Endothelial cell of umbilical vein (primary cell): Measurements from ENCODE around the gene IKZF4. TPM values are rescaled to one million over a fixed set of nuclear protein-coding genes. Genes with fewer than 3 reads are reported as not detected.

Experiments
- BruUV-seq: library from RNA; stranded (reverse); fragments of 400-500 nt; replicated peaks from 2 replicates; lab custom pipeline; 2021; lab: Mats Ljungman, UMichigan
- CTCF ChIA-PET: fragments of 300-600, 350-600 bp; sonication (Branson Sonifier 250); formaldehyde crosslinking; loops from one replicate; lab custom pipeline; 2021; ENCODE audit warnings: antibody characterized with exemption, inconsistent platforms; lab: Charles Lee
- POLR2A ChIA-PET: fragments of 300-600, 350-600 bp; sonication (Branson Sonifier 250); formaldehyde crosslinking; loops from one replicate; lab custom pipeline; 2021; ENCODE audit warnings: antibody characterized with exemption, inconsistent platforms; lab: Charles Lee
- DNase-seq: peaks from one replicate; pipeline ENCODE4 v3.0.0-alpha.2; 2011; ENCODE audit warnings: low read depth, low spot score
- FAIRE-seq: peaks from 2 replicates; lab custom pipeline; 2011; peaks lifted over from hg19 to GRCh38; lab: Jason Lieb, UNC
- H2AFZ ChIP-seq: 2 replicates; pipeline ENCODE4 v1.6.0; 2012; ENCODE audit warnings: low read depth, low read length, control low read depth, inconsistent platforms
- H3K27ac ChIP-seq: 2 replicates; pipeline ENCODE4 v1.5.1; 2011; ENCODE audit warnings: low read depth, mild to moderate bottlenecking, control low read depth, low read length, moderate library complexity; ENCODE audit not compliant: insufficient read depth
- H3K27me3 ChIP-seq, 2 experiments: 2 replicates each; pipeline versions ENCODE4 v1.6.0 to v1.6.1; 2011; ENCODE audit warnings: low read length in 2 of 2, mixed read lengths in 1 of 2; ENCODE audit not compliant: control insufficient read depth in 2 of 2, insufficient read depth in 2 of 2
- H3K36me3 ChIP-seq, 2 experiments: 2 replicates in 1 of 2; 3 replicates in 1 of 2; pipeline ENCODE4 v1.5.1; 2011; ENCODE audit warnings: low read length in 2 of 2, mild to moderate bottlenecking in 1 of 2, moderate library complexity in 1 of 2; ENCODE audit not compliant: control insufficient read depth in 2 of 2, insufficient read depth in 2 of 2; ENCODE audit errors: extremely low read depth in 1 of 2
- H3K4me1 ChIP-seq: 3 replicates; pipeline ENCODE4 v1.5.1; 2011; ENCODE audit warnings: mild to moderate bottlenecking, low read length; ENCODE audit not compliant: control insufficient read depth, insufficient read depth; ENCODE audit errors: extremely low read depth
- H3K4me2 ChIP-seq: 2 replicates; pipeline ENCODE4 v1.6.1; 2011; ENCODE audit warnings: low read length, control low read depth, mixed read lengths; ENCODE audit not compliant: insufficient read depth
- H3K4me3 ChIP-seq, 3 experiments: fragments of 200-600 bp in 1 of 3; sonication (generic), shearing (Covaris generic) in 1 of 3; replicated peaks in 1 of 3; 2 replicates each; pipeline ENCODE4 v1.5.1; 2011 to 2016; ENCODE audit warnings: control low read depth in 3 of 3, low read length in 3 of 3, mild to moderate bottlenecking in 2 of 3, inconsistent platforms in 1 of 3, low read depth in 1 of 3, moderate library complexity in 1 of 3; ENCODE audit not compliant: insufficient read depth in 1 of 3
- H3K79me2 ChIP-seq: 2 replicates; pipeline ENCODE4 v1.6.0; 2012; ENCODE audit warnings: low read length, inconsistent platforms; ENCODE audit not compliant: control insufficient read depth, insufficient read depth
- H3K9ac ChIP-seq: replicated peaks from 2 replicates; pipeline ENCODE3; 2011; ENCODE audit warnings: low read length, control low read depth; ENCODE audit not compliant: insufficient read depth; ENCODE audit errors: extremely low read depth
- H3K9me1 ChIP-seq: replicated peaks from 3 replicates; pipeline ENCODE4 v1.6.0; 2011; ENCODE audit warnings: mild to moderate bottlenecking, low read length; ENCODE audit not compliant: control insufficient read depth, insufficient read depth; ENCODE audit errors: extremely low read depth
- H3K9me3 ChIP-seq: replicated peaks from 2 replicates; pipeline ENCODE4 v1.5.1; 2012; ENCODE audit warnings: low read length, inconsistent platforms; ENCODE audit not compliant: control insufficient read depth, insufficient read depth
- H4K20me1 ChIP-seq: replicated peaks from 2 replicates; pipeline ENCODE3; 2011; ENCODE audit warnings: mild to moderate bottlenecking, low read length; ENCODE audit not compliant: control insufficient read depth, insufficient read depth; ENCODE audit errors: extremely low read depth
- CTCF ChIP-seq, 2 donors: IDR thresholded peaks; 1 replicate in 1 of 2; 2 replicates in 1 of 2; pipeline ENCODE4 v1.5.1; 2011; ENCODE audit warnings: low read length in 2 of 2, mild to moderate bottlenecking in 2 of 2, moderate library complexity in 2 of 2, control low read depth in 1 of 2, inconsistent platforms in 1 of 2, low read depth in 1 of 2; ENCODE audit not compliant: insufficient read depth in 1 of 2; ENCODE audit errors: extremely low read depth in 1 of 2
- EZH2 ChIP-seq: IDR thresholded peaks from 2 replicates; pipeline ENCODE4 v1.6.1; 2012; ENCODE audit warnings: borderline replicate concordance, low read depth, mild to moderate bottlenecking, moderate library complexity, low read length, inconsistent platforms; ENCODE audit not compliant: severe bottlenecking
- FOS ChIP-seq: IDR thresholded peaks from 2 replicates; pipeline ENCODE4 v1.6.1; 2011; ENCODE audit warnings: mild to moderate bottlenecking, low read length, moderate library complexity, borderline replicate concordance; ENCODE audit not compliant: insufficient read depth
- GATA2 ChIP-seq: IDR thresholded peaks from 2 replicates; pipeline ENCODE4 v1.7.0; 2011; ENCODE audit warnings: low read depth, mild to moderate bottlenecking, moderate library complexity, mixed read lengths, low read length; ENCODE audit not compliant: insufficient read length, insufficient read depth
- JUN ChIP-seq: IDR thresholded peaks from 2 replicates; pipeline ENCODE4 v1.6.1; 2011; ENCODE audit warnings: borderline replicate concordance, low read depth; ENCODE audit not compliant: insufficient read length, insufficient read depth
- MAX ChIP-seq: IDR thresholded peaks from 2 replicates; pipeline ENCODE4 v1.6.1; 2011; ENCODE audit not compliant: insufficient read depth, insufficient read length
- MYC ChIP-seq: IDR thresholded peaks from one replicate; pipeline ENCODE4 v1.6.1; 2011; ENCODE audit warnings: mild to moderate bottlenecking, low read depth, low read length
- POLR2A ChIP-seq: IDR thresholded peaks from 2 replicates; pipeline ENCODE4 v1.6.1; 2012; ENCODE audit warnings: low read depth, mild to moderate bottlenecking, control low read depth, low read length
- POLR2AphosphoS5 ChIP-seq: IDR thresholded peaks from 2 replicates; pipeline ENCODE4 v1.6.1; 2012; ENCODE audit warnings: low read depth, mild to moderate bottlenecking, control low read depth, low read length, moderate library complexity; ENCODE audit not compliant: insufficient read depth
- dilution Hi-C: fragments of 300-500 bp; cut with MboI; formaldehyde crosslinking; loops from one replicate; pipeline ENCODE4 v1.15.0; 2019; ENCODE audit warnings: low sequenced_read_pairs; ENCODE audit not compliant: extremely low pct_ligation_motif_present
- intact Hi-C: fragments of 100-400 bp; cut with micrococcal nuclease; formaldehyde crosslinking; loops from one replicate; pipeline ENCODE4 v1.10.0; 2022
- polyA plus RNA-seq, 4 experiments: library from polyadenylated mRNA; depleted of rRNA in 3 of 4; stranded (reverse) in 3 of 4; unstranded in 1 of 4; fragments of >200 nt; gene quantifications; 2 replicates each; pipeline versions ENCODE4 v1.2.1 to v1.2.3, GENCODE V29; 2011 to 2012; ENCODE audit warnings: missing spikeins in 1 of 4
- total RNA-seq: library from RNA; stranded (reverse); gene quantifications from 2 replicates; pipeline ENCODE4 v1.2.3, GENCODE V29; 2021

The IKZF4 gene
- total and polyA plus RNA-seq, 2 donors (not counting 3 experiments of a cell fraction or from before 2014, with no cell fraction given), result 3.4 to 5.4 TPM

GRCh38 chr12:56081393-56082347 is 60.8 kb downstream of the IKZF4 start:
- no TSS peak for BruUV-seq
- Histone ChIP-seq H2AFZ (no peak overlapping the region), H3K36me3 (no peaks in the 10 kb centered on the region), H3K9me3 (no peaks in the 10 kb centered on the region), H3K4me1 (peaks cover 10% of the 10 kb centered on the region), H3K9ac (no peak overlapping the region), H3K27me3 (peaks cover 2 to 4% of the 10 kb centered on the region in 2 experiments), H3K4me3 (no peak overlapping the region), H3K9me1 (no peaks in the 10 kb centered on the region), H3K4me2 (no peak overlapping the region), H3K27ac (no peak overlapping the region), H4K20me1 (no peaks in the 10 kb centered on the region), H3K79me2 (no peaks in the 10 kb centered on the region)
- ChIA-PET CTCF (interaction anchor here (1.3 to 5.0 kb wide), 2 partner anchors 22 to 287 kb away, joined by 3 to 59 read pairs; partner anchors contain the start of gene PA2G4), POLR2A (interaction anchor here (1.3 kb wide), 1 partner anchor 23 kb away, joined by 3 read pairs; the partner anchor contains the start of gene PA2G4)
- intact Hi-C loops, result no loop called here
- FAIRE-seq (no peak), DNase-seq (no peak)
- dilution Hi-C loops, result no loop called here
- TF ChIP-seq POLR2AphosphoS5 (no peak), JUN (no peak), POLR2A (no peak), EZH2 (no peak), CTCF (IDR thresholded peaks at IDR 0.05; ENCODE audit: extremely low read depth in 1 of 2, insufficient read depth in 1 of 2, low read depth in 1 of 2, low read length in 2 of 2) (no peak), FOS (no peak), MYC (no peak), MAX (no peak), GATA2 (no peak)
